Upper lobe of left lung (tissue), 4 donors: ENCODE measurements around the gene ARHGEF4.

ENCODE experiments used
- POLR2A ChIP-seq, 4 donors: fragments of 450-650 bp; IDR thresholded peaks; one replicate each; pipeline ENCODE4 v1.5.1; 2016 to 2017; ENCODE audit warnings: antibody characterized with exemption in 4 of 4, mild to moderate bottlenecking in 2 of 4
- POLR2AphosphoS5 ChIP-seq, 2 donors: sonication (generic); formaldehyde crosslinking; IDR thresholded peaks; one replicate each; pipeline ENCODE4 v1.5.1; 2017; ENCODE audit warnings: antibody characterized with exemption in 2 of 2
- TF ChIP-seq, protein P1 (sequence below), 6 experiments: fragments of 450-650 bp in 4 of 6; fragments of 200-600 bp in 2 of 6; sonication (generic) in 2 of 6; IDR thresholded peaks; one replicate each; pipeline ENCODE4 v1.5.1; 2016 to 2019; ENCODE audit warnings: antibody characterized with exemption in 6 of 6

DNA sequence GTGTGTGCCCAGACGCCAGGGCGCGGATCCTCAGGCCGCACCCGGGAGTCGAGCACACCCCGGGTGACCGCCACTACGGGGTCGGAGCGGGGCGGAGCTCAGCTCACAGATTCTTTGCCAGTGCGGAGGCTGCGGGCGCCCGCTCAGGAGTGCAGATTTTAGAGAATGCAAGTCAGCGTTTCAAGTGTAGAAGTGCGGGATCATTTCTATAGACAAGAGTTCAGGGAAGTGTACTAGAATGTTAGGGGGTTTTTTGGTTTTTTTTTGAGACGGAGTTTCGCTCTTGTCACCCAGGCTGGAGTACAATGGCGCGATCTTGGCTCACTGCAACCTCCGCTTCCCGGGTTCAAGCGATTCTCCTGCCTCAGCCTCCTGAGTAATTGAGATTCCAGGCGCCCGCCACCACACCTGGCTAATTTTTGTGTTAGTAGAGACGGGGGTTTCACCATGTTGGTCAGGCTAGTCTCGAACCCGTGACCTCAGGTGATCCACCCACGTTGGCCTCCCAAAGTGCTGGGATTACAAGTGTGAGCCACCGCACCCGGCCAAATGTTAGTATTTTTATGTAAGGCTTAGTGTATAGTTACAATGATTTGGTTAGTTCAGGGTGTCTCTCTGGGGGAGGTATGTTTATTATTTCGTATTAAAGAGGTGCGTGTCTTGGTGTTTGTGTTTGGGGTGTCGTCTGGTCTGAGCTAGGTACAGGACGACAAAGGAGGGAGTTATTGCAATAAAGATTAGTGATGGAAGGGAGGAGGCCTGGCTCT lies 257.2 kb downstream of the ARHGEF4 start:
- TF ChIP-seq, protein P1, sequence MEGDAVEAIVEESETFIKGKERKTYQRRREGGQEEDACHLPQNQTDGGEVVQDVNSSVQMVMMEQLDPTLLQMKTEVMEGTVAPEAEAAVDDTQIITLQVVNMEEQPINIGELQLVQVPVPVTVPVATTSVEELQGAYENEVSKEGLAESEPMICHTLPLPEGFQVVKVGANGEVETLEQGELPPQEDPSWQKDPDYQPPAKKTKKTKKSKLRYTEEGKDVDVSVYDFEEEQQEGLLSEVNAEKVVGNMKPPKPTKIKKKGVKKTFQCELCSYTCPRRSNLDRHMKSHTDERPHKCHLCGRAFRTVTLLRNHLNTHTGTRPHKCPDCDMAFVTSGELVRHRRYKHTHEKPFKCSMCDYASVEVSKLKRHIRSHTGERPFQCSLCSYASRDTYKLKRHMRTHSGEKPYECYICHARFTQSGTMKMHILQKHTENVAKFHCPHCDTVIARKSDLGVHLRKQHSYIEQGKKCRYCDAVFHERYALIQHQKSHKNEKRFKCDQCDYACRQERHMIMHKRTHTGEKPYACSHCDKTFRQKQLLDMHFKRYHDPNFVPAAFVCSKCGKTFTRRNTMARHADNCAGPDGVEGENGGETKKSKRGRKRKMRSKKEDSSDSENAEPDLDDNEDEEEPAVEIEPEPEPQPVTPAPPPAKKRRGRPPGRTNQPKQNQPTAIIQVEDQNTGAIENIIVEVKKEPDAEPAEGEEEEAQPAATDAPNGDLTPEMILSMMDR (IDR thresholded peaks at IDR 0.05): no peak
- no peak for TF ChIP-seq POLR2A (IDR thresholded peaks at IDR 0.05)
- TF ChIP-seq POLR2AphosphoS5 (IDR thresholded peaks at IDR 0.05): no peak
